HG03095 (cell line): Measurements from ENCODE around the gene GALNT12.

ENCODE experiments used
- ATAC-seq: cut with Tn5 transposase; IDR thresholded peaks from one replicate; pipeline ENCODE4 v1.9.1; 2021; ENCODE audit warnings: moderate library complexity; ENCODE audit not compliant: unreplicated experiment

GALNT12 gene

DNA sequence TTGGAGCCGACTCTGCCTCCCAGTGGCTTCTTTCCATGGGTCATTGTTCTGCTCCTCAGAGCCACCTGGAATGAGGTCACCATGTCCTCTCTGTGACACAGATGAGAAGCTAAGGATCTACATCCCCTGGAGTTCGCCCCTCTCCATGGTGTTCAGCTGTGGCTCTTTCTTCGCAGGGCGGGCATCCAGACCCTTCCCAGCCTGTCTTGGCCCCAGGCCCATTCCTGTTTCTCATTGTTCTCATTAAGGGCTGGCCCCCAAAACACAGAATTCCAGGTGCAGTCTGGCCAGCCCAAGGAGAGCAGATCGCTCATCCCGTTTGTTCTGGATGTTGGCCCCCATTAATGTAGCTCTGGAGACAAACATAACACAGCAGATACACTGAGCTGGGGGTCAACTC lies 69.8 kb downstream of the GALNT12 start:
- ATAC-seq = no peak

DNA sequence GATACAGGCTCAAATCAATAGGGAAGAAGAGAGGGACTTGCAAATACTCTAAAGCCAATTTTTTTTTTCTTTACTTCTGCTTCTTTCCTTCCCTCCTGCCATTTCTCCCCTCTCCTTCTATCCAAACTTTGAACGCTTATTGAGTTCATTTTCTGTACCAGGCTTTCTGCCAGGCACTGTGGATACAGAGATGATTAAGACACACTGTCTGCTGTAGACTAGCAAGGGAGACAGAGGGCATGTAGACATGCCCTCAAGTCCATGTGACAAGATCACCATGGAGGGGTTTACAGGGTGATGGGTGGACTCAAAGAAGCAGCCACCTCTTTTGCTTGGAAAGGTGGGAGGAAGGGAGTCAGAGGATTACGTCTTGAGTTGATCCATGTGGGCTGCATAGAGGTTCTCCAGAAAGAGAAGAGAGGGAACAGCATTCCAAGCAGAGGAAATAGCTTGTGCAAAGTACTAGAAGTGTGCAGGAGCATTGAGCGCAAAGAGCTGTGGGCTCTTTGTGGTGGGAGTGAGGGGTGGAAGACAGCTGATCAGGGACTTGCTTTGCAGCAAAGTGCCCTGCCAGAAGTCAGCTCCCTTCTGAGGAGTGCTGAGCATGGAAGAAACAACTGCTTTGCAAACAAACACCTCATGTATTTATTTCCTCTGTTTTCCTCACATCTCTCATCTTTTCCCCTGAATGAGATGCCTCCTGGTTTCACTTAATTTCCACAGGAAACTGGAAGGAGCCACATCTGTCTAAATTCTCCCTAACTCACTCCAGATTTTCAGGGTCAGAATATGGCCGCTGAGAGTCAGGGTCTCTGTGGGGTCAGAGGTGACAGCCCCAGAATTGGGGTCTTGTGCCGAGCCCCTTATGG lies 71.9 kb downstream of the GALNT12 start:
- no peak for ATAC-seq

DNA sequence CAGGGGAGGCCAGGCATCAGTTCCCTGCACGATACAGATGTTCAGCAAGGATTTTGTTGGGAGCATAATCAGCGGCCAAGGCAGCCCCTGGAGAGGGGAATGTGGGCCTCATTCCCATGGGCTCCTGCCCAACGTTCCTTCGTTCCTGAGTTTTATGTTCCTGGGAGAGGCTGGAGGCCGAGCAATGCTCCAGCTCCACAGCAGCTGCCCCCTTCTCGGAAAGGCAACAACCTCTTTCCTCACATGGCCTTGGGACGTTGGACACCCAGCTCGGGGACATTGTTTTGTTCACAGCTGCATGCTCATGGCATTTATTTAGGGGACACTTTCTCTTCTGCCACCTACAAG lies 72.5 kb downstream of the GALNT12 start:
- ATAC-seq = no peak

DNA sequence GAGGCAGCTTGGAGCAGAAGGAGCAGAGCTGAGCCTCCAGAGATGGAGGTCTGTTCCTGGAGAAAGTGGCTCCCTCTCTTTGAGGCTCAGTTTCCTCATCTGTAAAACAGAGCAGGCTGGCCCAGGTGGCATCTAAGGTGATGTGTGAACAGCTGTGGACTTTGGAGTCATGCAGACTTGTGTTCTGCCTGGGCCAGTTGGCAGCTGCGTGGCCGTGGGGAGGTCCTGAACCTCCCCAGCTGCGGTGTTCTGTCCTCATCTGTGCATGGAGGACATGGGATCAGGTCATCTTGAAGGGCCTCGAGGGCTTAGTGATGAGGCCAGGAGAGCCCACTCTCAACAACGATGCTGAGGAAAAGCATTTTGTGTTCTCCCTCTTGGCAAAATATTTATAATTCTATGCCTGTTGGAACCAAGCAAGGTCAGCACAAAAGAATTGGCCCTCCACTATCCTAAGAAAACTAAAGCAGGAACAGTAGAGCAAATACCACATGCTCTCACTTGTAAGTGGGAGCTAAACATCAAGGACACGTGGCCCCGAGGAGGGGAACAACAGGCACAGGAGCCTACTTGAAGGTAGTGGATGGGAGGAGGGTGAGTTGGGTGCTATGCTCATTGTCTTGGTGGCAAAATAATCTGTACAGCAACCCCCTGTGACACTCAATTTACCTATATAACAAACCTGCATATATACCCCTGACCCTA lies 73.0 kb downstream of the GALNT12 start:
- no peak for ATAC-seq

DNA sequence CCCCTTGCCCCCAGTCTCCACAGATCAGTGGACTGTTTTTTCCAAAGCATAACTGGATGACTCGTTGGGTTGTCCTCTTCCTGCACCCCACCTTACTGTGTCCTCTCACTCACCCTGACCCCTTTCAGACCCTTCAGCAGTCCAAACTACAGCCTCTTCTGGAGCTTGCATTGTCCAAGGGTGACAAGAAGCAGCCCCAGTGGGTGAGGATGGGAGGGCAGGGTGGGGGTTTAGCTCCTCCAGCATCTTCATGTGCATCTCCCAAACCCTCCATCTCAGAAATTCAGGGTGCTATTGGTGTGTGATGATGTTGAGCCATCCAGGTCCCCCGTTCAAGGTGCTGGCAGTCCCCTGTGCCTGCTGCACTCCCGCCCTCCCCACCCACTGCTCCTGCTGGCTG lies 73.9 kb downstream of the GALNT12 start:
- ATAC-seq = no peak

DNA sequence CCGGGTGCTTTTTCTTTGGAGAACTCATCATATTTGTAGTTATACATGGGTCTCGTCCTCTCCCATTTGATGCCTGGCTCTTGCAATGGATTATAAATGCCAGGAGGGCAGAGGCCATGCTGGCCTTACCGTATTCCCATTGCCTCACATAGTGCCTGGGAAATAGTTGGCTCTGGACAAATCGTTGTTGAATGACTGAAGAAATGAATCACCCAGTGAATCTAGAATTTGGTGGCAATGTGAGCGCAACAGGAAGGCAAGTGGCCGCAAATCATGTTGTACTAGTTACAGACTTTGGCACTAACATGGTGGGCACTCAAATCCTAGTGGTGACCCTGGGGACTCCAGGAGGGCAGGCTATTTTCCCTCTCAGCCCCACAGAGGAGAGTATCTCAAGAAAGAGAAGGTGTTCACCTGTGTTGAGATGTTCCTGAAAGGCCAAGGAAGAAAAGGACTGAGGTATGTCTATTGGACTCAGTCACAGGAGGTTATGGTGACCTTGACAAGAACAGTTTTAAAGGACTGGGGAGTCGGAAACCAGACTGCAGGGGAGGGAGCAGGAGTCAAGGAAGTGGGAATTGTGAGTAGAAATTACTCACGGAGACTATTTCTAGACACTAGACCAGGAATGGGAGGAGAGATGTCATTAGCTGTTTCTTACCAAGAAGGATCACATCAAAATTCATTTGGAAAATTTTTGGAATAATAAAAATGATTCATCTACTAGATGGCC lies 74.5 kb downstream of the GALNT12 start:
- ATAC-seq = no peak

DNA sequence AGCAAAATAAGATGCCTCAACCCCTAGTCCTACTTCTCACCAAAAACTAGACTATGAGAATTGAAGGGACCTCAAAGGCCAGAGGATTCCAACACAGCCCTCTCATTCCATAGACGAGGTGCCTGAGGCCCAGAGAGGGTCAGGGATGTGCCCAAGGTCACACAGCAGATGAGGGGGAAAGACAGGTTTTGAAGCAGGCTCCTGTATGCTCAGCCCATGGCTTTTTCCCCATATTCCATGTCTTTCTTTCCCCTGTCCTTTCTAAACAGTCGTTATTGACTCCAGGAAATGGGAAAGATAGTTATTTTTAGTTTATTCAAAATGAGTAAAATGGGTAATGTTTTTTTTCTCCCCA lies 75.1 kb downstream of the GALNT12 start:
- ATAC-seq = no peak

DNA sequence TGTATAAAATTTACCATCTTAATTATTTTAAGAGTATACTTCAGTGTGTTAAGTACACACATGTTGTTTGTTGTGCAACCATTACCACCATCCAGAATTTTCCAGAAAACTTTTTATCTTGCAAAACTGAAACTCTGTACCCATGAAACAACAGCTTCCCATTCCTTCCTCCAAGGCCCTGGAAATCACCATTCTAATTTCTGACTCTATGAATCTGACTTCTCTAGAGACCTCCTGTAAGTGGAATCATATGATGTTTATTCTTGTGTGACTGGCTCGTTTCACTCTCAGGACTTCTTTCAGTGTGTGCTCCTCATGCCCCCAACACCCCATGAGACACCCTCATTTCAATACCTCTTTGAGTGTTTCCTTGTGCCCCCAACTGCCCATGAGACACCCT lies 75.8 kb downstream of the GALNT12 start:
- no peak for ATAC-seq

DNA sequence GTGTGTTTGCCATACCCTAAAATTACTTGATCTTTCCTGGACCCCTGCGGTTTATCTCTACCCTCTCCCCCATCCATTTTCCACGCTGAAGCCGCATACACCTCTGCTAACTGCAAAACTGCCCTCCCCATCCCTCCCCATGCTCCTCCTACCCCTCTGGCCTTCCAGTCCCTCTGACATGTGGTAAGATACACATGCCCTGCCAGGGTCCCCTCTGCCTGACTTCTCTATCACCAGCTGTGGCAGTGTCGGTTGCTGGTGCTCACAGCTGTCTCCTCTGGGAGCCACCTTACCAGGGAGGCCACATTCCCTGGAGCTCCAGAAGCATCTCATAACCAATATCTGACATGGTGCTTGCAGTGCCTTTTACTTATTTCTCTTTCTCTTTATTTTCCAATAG lies 77.4 kb downstream of the GALNT12 start:
- ATAC-seq = no peak

DNA sequence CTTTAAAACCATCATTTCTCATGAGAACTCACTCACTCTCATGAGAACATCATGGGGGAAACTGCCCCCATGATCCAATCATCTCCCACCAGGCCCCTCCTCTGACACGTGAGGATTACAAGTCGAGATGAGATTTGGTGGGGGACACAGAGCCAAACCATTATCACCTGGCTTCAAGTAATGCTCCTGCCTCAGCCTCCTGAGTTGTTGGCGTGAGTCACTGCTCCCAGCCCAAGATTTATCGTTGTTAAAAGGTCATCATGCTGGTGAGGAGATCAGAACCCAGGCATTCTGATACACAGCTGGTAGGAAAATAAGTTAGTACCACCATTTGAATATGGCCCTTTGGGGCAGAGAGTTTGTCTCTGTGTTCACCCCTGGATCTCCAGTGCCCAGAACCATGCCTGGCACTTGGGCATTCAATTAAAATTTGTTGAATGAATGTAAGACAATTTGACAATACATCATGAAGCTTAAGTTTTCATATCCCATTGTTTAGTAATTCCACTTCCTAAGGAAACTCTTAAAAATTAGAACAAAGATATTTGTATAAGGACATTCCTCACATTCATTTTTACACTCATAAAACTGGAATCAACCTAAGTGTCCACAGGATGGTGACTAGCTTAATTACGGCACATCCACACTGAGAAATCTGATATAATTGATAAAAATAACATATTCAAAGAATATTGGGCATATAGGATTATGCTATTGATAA lies 78.3 kb downstream of the GALNT12 start:
- no peak for ATAC-seq

DNA sequence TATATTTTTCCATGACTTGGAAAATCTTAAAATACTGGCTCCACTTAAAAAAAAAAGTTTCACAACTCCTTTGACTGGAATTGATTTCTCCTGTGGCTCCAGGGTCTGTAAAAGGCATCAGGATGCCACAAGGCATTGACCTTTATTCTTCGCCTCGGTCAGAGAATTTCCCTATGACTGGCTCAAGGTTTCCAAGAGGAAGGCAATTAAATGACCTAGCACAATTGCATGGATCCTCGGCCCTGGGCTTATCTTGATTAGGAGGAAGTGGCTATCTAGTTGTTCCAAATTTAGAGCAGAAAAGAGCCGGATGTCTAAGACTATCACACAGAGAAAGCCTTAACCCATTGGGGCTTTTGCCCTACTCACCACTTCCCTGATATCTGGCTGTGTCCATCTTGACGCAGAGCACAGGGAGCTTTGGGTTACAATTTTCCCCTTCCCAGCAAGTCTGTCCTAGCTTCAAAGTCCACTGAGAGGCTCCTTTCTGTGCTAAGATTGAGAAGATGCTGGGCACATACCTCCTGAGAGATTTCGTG lies 79.3 kb downstream of the GALNT12 start:
- no peak for ATAC-seq

DNA sequence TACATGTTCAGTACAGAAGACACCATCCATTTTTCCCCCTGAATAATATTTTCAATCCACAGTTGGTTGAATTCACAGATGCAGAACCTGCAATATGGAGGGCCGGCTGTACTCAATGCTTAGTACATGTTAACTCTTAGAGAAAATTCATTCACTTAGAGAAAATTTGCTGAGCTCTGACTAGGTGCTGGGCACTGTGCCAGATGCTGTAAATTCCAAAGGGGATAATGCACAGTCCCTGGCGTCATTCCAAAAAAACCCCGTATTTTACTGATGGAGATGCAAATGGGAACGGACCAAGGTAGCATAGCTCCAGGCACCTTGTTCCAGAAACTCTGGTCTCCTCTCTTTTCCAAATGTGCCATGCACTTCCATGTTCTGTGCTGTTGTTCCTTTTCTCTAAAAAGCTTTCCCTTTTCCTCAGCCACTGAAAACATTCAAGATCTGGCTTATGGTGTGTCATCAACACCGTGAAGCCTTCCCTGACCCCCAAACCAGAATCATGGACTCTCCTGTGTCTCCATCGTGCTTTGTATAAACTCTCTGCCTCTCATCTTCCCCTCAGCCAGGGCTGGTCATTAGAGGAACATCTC lies 80.5 kb downstream of the GALNT12 start:
- no peak for ATAC-seq

DNA sequence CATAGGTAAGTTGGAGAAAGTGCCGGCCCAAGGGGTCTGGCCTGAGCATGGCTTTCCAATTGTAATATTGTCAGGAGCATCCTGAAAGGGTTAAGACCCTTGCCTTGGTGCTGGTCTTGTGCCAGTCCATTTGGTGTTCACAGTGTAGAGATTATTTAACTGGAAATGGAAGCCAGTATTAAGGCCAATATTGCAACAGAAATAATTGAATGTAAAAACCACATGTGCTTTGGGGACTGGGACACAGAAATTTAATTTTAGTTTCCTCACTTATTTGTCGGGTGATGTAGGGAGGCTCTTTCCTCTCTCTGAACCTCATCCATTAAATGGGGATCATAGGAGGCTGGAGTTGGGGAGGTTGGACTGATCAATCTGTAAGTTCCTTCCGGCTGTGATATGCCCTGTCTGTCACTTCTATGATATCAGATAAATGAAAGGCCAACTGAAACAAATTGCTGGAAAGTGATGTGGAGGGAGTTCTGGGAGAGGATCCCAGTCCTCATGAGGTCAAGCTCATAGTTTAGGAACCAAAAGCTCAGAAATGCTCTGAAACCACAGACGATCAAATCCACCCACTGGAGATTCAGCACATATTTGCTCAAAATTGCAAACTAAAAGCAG lies 81.4 kb downstream of the GALNT12 start:
- no peak for ATAC-seq

DNA sequence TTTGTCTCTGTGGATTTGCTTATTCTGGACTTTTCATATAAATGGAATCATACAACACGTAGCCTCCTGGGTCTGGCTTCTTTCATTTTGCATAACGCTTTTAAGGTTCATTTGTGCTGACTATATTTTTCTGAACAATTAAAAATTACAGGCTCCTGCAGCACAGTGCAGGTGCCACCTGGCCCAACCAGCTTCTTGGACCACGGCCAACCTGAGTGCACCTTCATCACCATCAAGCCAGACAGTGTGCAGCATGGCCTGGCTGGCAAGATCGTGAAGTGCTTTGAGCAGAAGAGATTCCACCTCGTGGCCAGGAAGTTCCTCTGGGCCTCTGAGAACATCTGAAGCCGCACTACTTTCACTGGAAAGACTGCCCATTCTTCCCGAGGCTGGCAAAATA lies 82.8 kb downstream of the GALNT12 start:
- ATAC-seq = no peak

DNA sequence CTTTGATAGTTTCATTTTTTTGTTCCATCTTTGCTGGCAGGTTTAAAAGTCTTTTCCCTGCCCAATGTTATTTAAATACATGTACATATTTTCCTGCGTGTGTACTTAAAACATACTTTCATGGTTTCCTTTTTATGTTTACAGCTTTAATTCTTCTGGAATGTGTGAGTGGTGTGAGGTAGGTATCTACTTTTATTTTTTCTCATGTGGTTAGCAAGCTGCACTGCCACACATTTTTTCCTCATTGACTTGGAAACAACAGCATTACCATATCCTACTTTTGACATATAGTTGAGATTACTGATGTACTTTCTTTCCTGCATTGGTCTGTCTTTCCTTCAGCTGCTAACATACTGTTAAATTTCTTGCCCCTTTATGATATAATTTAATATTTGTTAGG lies 84.8 kb downstream of the GALNT12 start:
- no peak for ATAC-seq

DNA sequence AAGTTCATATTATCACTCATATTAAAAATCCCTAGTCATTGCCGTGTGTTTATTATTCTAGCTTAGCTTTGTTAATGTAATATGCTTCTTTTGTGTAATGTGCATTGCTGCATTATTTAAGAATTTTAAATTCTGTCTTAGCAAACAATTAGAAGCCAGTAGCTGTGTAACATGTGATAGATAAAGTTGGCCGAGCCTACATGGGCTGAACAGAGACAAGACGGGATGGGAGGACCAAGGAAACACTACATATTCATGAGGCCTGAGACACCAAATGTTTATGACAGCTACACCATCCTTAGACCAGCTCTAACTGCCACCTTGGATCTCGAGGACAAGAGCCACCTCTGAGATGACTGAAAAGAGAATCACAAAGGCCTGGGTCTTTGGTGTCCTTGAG lies 85.2 kb downstream of the GALNT12 start:
- no peak for ATAC-seq

DNA sequence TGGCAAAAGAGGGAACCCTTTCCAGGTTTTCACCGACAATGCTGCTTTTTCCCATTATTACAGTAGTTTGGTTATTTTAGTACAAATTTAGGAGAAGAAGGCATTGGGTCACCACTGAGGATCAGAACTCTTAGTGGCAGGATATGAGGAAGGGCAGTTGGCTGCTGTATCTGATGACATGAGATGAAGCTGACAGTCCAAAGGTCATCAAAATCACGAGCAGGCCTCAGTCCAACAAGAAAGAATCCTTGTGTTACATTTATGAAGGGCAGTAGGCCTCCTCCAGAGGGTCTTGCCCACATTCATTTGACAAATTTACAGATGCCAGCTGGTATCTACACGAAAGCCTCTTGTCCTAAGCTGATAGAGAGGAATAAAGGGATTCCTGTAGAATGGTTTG lies 86.7 kb downstream of the GALNT12 start:
- no peak for ATAC-seq

DNA sequence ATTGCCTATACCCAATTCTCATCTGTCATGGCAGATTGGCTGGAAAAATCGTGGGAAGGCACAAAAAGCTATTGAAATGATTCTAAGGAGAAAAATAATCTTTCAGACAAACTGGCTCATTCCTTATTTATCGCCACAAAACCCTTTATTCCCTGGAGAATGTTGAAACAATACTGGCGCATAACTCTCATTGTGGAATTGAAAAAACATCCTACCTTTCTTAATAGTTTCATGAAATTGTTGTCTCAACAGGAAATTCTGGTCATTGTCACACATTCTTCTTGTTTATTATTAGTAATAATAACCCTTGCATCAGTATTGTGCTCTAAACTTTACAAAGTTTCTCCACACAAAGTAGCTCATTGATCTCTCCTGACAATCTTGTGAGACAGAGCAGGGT lies 87.3 kb downstream of the GALNT12 start:
- ATAC-seq = no peak

DNA sequence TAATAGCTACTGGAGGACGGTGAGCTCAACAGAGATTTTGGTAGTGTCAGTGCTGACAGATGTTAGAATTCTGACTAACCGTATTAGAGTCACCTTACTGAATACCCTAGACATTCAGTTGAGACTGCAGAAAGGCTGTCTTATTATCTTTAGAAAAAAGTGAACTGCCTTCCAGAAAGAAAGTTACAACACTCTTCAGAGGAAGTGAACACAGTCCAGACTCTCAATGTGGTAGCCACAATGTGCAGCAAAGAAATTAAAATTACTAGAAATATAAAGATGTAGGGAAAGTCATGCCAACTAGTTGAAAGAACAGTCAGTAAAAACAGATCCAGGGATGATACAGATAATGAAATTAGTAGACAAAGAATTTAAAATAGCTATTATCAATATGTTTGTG lies 89.2 kb downstream of the GALNT12 start:
- no peak for ATAC-seq

DNA sequence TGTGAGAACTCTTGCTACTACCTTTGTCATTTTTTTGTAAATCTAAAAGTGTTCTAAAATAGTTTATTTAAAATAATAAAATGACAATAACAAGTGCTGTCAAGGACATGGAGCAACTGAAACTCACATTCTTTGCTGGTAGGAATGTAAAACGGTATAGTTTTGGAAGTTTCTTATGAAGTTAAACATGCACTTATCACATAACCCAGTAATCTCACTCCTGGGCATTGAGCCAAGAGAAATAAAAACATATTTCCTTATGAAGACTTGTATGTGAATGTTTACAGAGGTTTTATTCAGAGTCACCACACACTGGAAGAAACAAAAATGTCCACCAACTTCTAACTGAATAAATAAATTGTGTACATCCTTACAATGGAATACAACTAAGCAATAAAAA lies 90.3 kb downstream of the GALNT12 start:
- no peak for ATAC-seq
